ENCODE results near the gene CLNK.

CLNK gene, protein sequence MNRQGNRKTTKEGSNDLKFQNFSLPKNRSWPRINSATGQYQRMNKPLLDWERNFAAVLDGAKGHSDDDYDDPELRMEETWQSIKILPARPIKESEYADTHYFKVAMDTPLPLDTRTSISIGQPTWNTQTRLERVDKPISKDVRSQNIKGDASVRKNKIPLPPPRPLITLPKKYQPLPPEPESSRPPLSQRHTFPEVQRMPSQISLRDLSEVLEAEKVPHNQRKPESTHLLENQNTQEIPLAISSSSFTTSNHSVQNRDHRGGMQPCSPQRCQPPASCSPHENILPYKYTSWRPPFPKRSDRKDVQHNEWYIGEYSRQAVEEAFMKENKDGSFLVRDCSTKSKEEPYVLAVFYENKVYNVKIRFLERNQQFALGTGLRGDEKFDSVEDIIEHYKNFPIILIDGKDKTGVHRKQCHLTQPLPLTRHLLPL

DNA sequence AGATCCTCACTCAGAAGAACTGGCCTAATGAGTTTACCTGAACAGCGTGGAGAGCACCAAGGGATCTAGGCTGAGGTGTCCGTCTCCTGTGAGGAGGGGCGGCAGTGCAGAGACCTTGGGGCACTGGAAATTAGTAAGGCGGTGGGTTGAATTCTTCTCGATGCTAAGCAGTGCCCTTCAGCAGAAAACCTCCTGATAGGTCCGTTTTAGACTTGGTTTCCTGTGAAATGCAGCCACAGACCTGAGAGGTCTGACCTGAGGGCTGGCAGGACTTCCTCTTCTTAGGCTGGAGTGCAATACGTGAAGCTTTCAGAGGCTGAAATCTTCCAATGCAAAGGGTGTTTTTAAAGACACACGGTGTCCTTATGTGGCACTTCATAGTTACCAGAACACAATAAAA, at the start of gene CLNK:
CLNK (minus strand) TSS at position 138 of the 400 bp plus-strand sequence. CDS start 16,899 bp downstream, outside the sequence.
- H3K4me3 ChIP-seq (replicated peaks in 1 of 2; ENCODE audit: low read depth in 2 of 2, low read length in 2 of 2) = no peak within 1 kb of the TSS
- DNase-seq (ENCODE audit: low read depth in 2 of 2) = no peak
- TF ChIP-seq, protein P1, sequence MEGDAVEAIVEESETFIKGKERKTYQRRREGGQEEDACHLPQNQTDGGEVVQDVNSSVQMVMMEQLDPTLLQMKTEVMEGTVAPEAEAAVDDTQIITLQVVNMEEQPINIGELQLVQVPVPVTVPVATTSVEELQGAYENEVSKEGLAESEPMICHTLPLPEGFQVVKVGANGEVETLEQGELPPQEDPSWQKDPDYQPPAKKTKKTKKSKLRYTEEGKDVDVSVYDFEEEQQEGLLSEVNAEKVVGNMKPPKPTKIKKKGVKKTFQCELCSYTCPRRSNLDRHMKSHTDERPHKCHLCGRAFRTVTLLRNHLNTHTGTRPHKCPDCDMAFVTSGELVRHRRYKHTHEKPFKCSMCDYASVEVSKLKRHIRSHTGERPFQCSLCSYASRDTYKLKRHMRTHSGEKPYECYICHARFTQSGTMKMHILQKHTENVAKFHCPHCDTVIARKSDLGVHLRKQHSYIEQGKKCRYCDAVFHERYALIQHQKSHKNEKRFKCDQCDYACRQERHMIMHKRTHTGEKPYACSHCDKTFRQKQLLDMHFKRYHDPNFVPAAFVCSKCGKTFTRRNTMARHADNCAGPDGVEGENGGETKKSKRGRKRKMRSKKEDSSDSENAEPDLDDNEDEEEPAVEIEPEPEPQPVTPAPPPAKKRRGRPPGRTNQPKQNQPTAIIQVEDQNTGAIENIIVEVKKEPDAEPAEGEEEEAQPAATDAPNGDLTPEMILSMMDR (IDR thresholded peaks at IDR 0.05; ENCODE audit: low read depth, low read length) = no peak

DNA sequence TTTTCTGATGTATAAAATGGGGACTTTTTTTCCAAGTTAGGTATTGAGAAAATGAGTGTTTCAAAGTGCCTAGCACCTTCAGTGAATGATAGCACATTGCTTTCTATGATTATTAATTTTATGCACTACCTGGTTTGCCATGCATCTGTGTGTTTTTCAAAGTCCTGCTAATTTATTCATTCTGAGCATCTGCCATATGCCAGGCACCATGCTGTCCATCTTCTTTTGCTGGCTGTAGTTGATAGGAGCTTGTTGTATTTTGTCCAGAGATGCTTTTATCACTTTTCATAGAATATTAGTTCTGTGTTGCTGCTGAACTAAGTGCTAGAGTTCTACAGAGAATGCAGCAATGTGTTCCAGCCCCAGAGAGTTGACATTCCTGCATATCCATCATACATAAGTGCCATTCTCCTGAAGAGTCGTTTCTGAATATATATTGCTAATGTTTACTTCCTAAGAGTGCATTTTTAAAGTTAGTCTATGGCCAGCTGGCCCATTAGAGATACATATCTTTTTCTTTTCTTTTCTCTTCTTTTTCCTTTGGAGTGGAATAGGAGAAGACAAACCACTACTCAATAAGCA, 49.0 kb upstream of the CLNK start:
- TF ChIP-seq, protein P1 (IDR thresholded peaks at IDR 0.05; ENCODE audit: low read depth, low read length) = no peak
- no peak for DNase-seq (ENCODE audit: low read depth in 2 of 2)

DNA sequence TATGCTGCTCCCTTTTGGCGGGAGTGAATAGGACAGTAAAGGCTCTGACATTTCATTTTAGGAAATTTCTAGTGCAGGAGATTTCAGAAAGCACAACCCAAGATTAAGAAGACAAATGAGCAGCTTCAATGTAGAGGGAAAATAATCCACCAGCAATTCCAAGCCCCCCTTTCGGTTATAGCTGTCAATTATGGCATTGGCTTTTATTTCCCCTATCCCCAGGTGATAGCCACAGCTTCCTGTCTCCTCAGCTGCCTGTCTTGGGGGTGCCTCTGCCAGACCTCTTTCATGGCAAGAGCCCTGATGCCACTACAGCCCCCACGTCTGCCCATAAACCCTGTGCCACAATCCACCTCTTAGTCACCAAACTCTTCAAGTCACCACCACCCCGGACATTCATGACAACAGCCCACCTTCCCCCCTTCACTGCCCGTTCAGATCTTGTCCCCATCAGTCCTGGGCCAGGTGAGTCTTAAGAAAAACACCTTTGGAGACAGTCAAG, 48.4 kb upstream of the CLNK start:
- no peak for DNase-seq (ENCODE audit: low read depth in 2 of 2)
- TF ChIP-seq, protein P1 (IDR thresholded peaks at IDR 0.05; ENCODE audit: low read depth, low read length) = no peak
- H3K4me3 ChIP-seq (replicated peaks in 1 of 2; ENCODE audit: low read depth in 2 of 2, low read length in 2 of 2) = no peak overlapping the region

More for the DNA sequence above, 49.0 kb upstream of the CLNK start:
- H3K4me3 ChIP-seq (replicated peaks in 1 of 2; ENCODE audit: low read depth in 2 of 2, low read length in 2 of 2) = no peak overlapping the region

DNA sequence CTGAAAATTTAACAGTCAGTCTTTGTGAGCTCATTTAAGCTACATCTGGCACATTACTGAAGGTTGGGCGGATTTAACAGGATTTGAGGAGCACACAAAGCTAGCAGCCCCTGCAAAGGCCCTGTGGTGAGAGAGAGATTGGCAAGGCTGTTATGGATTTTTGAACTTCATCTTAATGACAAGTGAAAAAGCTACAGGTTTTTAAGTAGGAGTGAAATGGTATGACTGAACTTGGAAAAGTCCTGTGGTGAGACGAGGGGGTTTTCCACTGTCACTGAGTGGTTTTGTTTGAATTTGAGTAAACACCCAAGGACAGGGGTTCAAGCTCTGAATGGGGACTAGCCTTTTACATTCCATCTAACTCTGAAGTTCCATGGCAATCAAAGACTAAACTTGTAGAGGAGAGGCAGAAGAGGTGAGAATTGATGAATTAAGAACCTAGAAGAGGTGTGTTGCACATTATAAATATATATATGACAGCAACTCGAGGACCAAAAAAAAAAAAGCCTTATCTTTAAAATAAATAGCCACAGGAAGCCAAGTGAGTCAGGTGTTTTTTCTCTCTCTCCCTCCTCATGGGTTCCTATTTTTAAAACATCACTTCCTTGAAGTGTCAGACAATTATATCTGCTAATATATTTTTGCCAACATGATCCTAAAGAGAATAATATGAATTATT, 47.8 kb upstream of the CLNK start:
- H3K4me3 ChIP-seq (replicated peaks in 1 of 2; ENCODE audit: low read depth in 2 of 2, low read length in 2 of 2) = no peak overlapping the region
- DNase-seq (ENCODE audit: low read depth in 2 of 2) = no peak

DNA sequence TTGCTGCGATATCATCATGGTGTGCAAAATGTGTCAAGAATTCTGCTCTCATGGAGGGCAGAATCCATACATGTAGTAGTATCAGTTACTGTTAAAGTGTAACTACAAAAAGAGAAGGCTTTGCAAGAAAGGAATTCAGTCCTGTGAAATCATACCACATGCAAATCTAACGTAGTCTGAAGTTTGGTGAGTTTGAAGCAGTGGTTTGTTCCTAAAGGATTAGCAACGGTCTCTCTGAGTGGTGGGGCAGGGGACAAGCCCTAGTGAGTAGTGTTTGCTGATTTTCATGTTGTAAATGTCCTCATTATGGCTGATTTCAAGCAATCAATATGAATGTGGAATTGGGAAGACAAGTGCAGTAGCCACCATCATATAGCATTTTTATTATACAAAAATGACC, 47.1 kb upstream of the CLNK start:
- DNase-seq (ENCODE audit: low read depth in 2 of 2) = no peak
- TF ChIP-seq, protein P1 (IDR thresholded peaks at IDR 0.05; ENCODE audit: low read depth, low read length) = no peak
- H3K4me3 ChIP-seq (replicated peaks in 1 of 2; ENCODE audit: low read depth in 2 of 2, low read length in 2 of 2) = no peak overlapping the region

More for the DNA sequence above, 47.8 kb upstream of the CLNK start:
- TF ChIP-seq, protein P1 (IDR thresholded peaks at IDR 0.05; ENCODE audit: low read depth, low read length) = no peak

DNA sequence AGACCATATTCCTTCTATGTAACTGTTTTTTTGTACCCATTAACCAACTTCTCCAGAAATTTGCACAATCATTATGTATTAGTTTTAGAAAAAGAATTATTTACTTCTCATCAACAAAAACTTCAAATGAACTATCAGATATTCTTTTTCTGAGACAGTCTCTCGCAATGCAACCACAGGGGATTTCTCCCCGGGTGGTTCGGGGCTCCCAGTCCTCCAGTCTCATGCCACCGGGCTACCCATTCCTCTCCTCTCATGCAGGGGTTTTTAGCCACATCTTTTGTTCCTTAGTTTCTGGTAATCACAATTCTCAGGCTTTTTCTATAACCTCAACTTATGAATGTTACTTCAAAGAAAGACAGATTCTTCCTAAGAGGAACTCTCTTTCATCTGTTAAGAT, 46.6 kb upstream of the CLNK start:
- DNase-seq (ENCODE audit: low read depth in 2 of 2) = no peak
- no peak overlapping the region for H3K4me3 ChIP-seq (replicated peaks in 1 of 2; ENCODE audit: low read depth in 2 of 2, low read length in 2 of 2)
- TF ChIP-seq, protein P1 (IDR thresholded peaks at IDR 0.05; ENCODE audit: low read depth, low read length) = no peak
